HEK293T (cell line): ENCODE data around the gene ANKFN1.

Experiments used
- ARNT ChIP-seq: fragments of 450-650 bp; IDR thresholded peaks from 2 replicates; pipeline ENCODE4 v1.6.1; 2017; ENCODE audit warnings: mild to moderate bottlenecking
- BHLHE40 ChIP-seq: fragments of 450-650 bp; IDR thresholded peaks from 2 replicates; pipeline ENCODE4 v1.6.1; 2016; ENCODE audit warnings: mild to moderate bottlenecking, moderate library complexity, borderline replicate concordance
- ELF4 ChIP-seq: fragments of 450-650 bp; IDR thresholded peaks from 2 replicates; pipeline ENCODE4 v1.6.1; 2017; ENCODE audit warnings: antibody characterized with exemption
- FOXA1 ChIP-seq: fragments of 450-650 bp; IDR thresholded peaks from 2 replicates; pipeline ENCODE4 v1.6.1; 2016; ENCODE audit warnings: mild to moderate bottlenecking
- FOXK2 ChIP-seq: fragments of 450-650 bp; IDR thresholded peaks from 2 replicates; pipeline ENCODE4 v1.6.1; 2016; ENCODE audit warnings: mild to moderate bottlenecking
- FOXM1 ChIP-seq: fragments of 450-650 bp; IDR thresholded peaks from 2 replicates; pipeline ENCODE4 v1.6.1; 2017; ENCODE audit warnings: mild to moderate bottlenecking, borderline replicate concordance
- L3MBTL2 ChIP-seq: fragments of 450-650 bp; conservative IDR thresholded peaks from 2 replicates; pipeline ENCODE4 v1.6.1; 2016; ENCODE audit warnings: mild to moderate bottlenecking
- LEF1 ChIP-seq: fragments of 450-650 bp; IDR thresholded peaks from 2 replicates; pipeline ENCODE4 v1.6.1; 2017; ENCODE audit warnings: mild to moderate bottlenecking, borderline replicate concordance
- NFRKB ChIP-seq: fragments of 450-650 bp; IDR thresholded peaks from 2 replicates; pipeline ENCODE4 v1.6.1; 2016; ENCODE audit warnings: mild to moderate bottlenecking, moderate library complexity
- SP1 ChIP-seq: fragments of 450-650 bp; IDR thresholded peaks from 2 replicates; pipeline ENCODE4 v1.6.1; 2017
- SUZ12 ChIP-seq: fragments of 450-650 bp; IDR thresholded peaks from 2 replicates; pipeline ENCODE4 v1.6.1; 2016; ENCODE audit warnings: mild to moderate bottlenecking
- TARDBP ChIP-seq: fragments of 450-650 bp; IDR thresholded peaks from 2 replicates; pipeline ENCODE4 v1.6.1; 2016
- ZNF384 ChIP-seq: fragments of 450-650 bp; IDR thresholded peaks from 2 replicates; pipeline ENCODE4 v1.6.1; 2016
- TF ChIP-seq, protein P1 (sequence below): fragments of 450-650 bp; IDR thresholded peaks from 2 replicates; pipeline ENCODE4 v1.6.1; 2016

DNA sequence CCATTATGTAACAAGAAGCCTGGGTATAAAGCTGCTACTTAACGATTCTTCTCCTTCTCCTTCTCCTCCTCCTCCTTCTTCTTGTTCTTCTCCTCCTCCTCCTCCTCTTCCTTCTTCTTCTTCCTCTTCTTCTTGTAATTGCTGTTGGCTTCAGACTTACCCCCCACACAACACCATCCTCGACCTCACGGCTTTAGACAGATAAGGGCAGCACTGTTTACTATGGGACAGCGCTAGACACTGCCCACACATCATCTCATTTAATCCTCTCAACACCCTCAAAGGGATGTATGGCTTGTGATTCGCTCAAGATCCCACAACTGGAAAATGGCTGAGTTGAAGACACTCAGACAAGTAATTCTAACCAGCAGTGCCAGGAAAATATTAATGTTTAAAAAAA, 379.7 kb downstream of the ANKFN1 start:
- no peak for TF ChIP-seq BHLHE40
- no peak for TF ChIP-seq ZNF384
- no peak for TF ChIP-seq ARNT
- TF ChIP-seq SUZ12, result no peak
- no peak for TF ChIP-seq FOXA1
- no peak for TF ChIP-seq SP1
- TF ChIP-seq LEF1, result no peak
- TF ChIP-seq FOXM1, result no peak
- no peak for TF ChIP-seq L3MBTL2
- TF ChIP-seq NFRKB, result no peak
- no peak for TF ChIP-seq FOXK2
- TF ChIP-seq ELF4, result no peak
- TF ChIP-seq TARDBP, result no peak
- TF ChIP-seq, protein P1, sequence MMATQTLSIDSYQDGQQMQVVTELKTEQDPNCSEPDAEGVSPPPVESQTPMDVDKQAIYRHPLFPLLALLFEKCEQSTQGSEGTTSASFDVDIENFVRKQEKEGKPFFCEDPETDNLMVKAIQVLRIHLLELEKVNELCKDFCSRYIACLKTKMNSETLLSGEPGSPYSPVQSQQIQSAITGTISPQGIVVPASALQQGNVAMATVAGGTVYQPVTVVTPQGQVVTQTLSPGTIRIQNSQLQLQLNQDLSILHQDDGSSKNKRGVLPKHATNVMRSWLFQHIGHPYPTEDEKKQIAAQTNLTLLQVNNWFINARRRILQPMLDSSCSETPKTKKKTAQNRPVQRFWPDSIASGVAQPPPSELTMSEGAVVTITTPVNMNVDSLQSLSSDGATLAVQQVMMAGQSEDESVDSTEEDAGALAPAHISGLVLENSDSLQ, result no peak
